Measurements from ENCODE around the gene CUX1.
"Not testable (repeated sequence)": the region's sequence is repeated elsewhere in the genome, so short reads cannot be mapped to it uniquely, and the experiment has no call there.

CUX1 gene
- total RNA-seq = 44.6 to 56.4 (median 54.6) reads per million in 4 donors

GRCh38 chr7:101817471-101818286 lies at the start of gene CUX1:
TSS of gene CUX1 (plus strand) at chr7:101817626. CDS start at chr7:101817640, 14 bp downstream.
- DNase-seq = peak in 2 of 5 donors; percentile 14 to 15

- no peak for DNase-seq
Observed at GRCh38 chr7:101768280-101768679, 49.1 kb upstream of the CUX1 start.

DNA sequence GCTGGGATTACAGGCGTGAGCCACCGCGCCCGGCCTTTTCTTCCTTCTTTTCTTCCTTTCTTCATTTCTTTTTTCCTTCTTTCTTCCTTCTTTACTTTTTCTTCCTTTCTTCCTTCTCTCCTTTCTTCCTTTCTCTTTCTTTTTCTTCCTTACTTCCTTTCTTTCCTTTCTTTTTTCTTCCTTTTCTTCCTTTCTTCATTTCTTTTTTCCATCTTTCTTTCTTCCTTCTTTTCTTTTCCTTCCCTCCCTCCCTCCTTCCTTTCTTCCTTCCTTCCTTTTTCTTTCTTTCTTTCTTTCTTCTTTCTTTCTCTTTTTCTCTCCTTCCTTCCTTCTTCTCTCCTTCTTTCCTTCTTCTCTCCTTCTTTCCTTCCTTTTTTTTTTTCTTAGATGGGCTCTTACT lies 47.0 kb upstream of the CUX1 start:
- DNase-seq = no peak

GRCh38 chr7:101772508-101773211 lies 44.8 kb upstream of the CUX1 start:
- no peak for DNase-seq

- no peak for DNase-seq
Observed at GRCh38 chr7:101775181-101775580, 42.2 kb upstream of the CUX1 start.

- no peak for DNase-seq
Observed at GRCh38 chr7:101778026-101778580, 39.3 kb upstream of the CUX1 start.

GRCh38 chr7:101779267-101779666 lies 38.2 kb upstream of the CUX1 start:
- DNase-seq = no peak

- DNase-seq = no peak
Observed at GRCh38 chr7:101780281-101780680, 37.1 kb upstream of the CUX1 start.

GRCh38 chr7:101781439-101781838 lies 36.0 kb upstream of the CUX1 start:
- no peak for DNase-seq

DNA sequence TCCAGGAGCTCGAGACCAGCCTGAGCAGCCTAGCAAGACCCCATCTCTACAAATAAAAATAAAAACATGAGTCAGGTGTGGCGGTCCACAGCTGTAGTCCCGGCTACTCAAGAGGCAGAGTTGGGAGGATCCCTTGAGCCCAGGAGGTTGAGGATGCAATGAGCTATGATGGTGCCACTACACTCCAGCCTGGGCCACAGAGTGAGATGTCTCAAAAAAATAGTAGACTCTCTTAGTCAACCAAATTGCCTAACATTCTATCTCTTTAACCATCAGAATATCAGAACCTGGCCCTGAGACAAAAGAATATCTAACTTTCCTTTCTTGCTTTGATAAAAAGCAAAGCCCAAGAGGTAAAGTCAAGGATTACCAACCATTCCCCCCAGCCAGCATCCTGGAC lies 35.0 kb upstream of the CUX1 start:
- no peak for DNase-seq

DNA sequence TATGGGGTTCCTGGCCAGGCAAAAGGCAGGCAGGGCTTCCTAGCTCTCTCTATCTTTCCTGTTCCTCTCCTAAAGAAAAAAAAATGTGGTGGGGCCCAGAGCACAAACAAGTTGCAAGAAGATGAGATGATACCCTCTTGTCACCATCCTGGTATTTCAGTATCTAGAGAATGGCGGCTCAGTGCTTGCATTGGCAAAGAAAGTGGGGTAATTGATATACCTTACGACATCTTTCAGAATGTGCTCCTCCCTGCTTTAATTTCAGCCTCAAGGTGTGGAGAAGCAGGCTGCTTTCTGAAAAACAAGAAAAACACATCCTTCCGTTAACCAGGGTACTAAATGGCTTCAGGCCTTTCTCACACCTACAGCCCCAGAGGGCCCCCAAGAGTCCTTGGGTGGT lies 34.5 kb upstream of the CUX1 start:
- no peak for DNase-seq

DNA sequence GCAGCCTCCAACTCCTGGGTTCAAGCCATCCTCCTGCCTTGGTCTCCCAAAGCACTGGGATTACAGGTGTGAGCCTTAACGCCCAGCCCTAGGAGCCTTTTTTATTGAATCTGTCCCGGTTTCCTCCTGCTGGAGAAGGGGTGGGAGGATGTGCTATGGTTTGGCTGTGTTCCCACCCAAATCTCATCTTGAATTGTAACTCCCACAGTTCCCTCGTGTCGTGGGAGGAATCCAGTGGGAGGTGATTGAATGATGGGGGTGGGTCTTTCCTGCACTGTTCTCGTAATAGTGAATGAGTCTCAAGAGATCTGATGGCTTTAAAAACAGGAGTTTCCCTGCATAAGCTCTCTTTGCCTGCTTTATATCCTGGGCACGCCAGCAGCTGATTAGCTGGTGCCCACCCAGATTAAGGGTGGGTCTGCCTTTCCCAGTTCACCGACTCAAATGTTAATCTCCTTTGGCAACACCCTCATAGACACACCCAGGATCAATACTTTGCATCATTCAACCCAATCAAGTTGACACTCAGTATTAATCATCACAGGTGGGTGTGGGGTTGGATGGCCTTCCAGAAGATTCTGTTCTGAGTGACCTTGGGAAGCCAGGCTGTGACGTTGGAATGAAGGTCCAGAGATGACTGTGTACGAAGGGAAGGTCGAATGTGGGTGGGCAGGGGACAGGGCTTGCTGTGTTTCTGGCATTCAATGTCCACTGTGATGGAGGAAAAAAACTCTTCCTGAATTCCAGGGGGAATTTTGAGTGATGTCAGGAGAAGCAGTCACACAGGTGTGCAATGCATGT lies 33.8 kb upstream of the CUX1 start:
- DNase-seq = no peak

DNA sequence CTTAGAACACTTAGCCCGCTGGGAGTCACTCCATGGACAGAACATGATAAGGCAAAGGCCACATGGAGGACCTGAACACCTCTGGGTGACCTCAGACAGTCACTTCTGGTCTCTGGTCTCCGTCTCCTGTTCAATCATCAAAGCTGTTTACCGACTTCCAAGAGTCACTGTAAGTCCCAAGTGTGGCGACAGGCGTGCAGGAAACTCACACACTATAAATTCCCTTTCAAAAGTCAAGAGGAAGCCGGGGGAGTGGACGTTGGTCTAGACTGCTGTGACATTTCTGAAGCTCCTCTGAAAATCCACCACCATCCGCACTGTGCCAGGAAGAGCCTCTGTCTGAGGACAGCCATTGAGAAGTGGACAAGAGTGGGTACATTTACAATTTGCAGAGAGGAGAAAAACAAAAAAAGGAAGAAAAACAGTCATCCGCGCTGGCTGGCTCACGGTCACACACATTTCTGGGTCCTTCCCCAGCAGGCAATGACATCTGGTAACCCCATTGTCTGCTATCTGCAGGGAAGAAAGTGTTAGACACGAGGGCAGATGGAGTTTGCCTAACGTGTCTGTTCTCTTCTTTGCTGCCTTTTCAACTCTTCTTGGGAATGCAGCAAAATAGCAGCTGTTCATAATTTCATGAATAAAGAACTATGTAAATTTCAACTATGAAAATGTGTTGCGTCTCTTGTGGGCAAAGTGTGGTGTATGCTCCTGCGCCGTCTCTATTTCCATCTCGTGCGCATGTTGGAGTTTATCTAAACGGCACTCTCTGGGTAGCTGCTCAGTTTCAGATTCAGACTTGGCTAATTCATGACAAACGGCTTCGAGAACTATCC lies 32.9 kb upstream of the CUX1 start:
- no peak for DNase-seq

DNA sequence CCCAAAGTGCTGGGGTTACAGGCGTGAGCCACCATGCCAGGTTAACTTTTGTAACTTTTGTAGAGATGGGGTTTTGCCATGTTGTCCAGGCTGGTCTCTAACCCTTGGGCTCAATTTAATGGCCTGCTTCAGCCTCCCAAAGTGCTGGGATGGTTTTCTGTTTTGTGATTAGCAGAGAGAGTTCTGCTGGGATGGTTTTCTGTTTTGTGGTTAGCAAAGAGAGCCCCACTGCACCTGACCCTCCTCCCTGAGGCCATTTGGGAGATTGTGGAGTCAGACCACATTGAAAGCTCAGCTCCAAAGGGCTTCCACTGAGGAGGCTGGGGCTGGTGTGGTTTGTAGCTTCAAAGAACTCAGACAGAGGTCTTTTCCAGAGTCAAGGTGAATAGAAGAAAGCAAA lies 29.6 kb upstream of the CUX1 start:
- DNase-seq = no peak

GRCh38 chr7:101788517-101788916 lies 28.9 kb upstream of the CUX1 start:
- DNase-seq = no peak

DNA sequence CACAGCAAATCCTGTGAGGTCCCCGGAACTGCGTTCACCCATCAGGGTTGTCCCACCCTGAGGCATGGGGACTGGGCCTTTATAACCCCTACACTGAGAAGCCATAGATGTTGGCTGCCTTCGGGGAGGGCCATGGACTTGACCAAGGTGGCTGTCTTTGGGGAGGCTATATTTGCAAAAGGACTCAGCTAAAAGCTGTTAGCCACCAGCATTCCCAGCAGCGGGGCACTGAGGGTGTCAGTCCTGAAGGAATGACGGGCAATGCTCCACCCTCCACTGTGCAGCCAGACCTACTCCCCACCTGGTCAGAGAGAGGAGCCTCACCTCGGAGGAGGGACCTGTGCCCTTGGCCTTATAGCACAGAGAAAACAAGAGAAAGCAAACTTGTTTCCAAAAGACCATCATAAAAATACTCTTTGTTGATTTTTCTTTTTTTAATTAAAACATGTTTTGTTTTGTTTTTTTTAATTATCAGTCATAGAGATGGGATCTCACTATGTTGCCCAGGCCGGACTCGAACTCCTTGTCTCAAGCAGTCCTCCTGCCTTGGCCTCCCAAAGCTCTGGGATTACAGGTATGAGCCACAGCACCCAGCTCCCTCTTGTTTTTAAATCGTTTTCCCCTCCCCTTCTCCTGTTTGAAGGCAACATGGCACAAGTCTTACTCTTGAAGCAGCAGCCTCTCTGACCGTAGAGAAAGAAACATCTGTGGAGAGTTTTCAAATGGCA lies 26.7 kb upstream of the CUX1 start:
- DNase-seq = no peak

DNA sequence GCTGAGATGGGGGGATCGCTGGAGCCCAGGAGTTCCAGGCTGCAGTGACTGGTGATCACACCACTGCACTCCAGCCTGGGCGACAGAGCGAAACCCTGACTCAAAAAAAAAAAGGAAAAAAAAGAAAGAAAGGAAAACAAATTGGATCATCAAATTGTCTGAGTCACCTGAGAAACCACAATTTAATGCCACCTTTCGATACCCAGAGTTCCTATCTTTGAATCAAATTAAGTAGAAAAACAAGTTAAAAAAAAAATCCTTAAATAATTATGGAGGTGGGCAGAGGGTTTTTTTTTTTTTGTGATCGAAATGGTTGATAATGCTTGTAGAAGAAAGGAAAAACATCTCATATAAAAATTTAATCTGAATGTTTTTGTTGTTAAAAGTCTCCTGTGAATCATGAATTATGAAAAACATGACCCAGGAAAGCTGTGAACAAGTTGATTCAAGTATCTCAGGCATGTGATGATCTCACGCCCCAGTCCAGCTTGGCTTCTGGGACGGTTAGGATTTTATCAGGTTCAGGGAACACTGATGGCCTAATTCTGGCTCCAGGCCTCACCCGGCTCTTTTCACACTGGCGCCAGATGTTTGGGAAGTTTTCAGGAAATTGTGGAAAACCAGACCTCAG lies 25.3 kb upstream of the CUX1 start:
- no peak for DNase-seq

- not testable (repeated sequence) for DNase-seq
Observed at GRCh38 chr7:101792682-101793071, 24.7 kb upstream of the CUX1 start.

DNA sequence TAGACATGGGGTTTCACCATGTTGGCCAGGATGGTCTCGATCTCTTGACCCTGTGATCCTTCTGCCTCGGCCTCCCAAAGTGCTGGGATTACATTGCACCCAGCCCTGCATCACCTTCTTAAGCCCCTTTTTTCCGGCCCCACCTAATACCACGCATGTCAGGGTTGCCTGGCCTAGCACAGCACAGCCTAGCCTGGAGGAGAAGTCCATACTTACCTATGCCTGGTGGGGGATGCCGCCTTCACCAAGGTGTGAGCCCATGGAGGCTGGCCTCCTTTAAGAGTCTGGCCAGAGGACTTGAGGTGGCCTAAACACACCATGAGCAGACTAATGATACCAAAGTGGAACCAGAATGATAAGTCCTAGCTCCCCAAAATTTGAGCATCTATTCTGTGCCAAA lies 22.0 kb upstream of the CUX1 start:
- DNase-seq = no peak

GRCh38 chr7:101798173-101798572 lies 19.3 kb upstream of the CUX1 start:
- DNase-seq = not testable (repeated sequence)
